ENCODE measurements around the gene ZNF32. TPM values are rescaled to one million over a fixed set of nuclear protein-coding genes. Genes with fewer than 3 reads are reported as not detected.

The ZNF32 gene
- total RNA-seq, 1 experiment from 2014 or later, result 14.6 TPM

DNA sequence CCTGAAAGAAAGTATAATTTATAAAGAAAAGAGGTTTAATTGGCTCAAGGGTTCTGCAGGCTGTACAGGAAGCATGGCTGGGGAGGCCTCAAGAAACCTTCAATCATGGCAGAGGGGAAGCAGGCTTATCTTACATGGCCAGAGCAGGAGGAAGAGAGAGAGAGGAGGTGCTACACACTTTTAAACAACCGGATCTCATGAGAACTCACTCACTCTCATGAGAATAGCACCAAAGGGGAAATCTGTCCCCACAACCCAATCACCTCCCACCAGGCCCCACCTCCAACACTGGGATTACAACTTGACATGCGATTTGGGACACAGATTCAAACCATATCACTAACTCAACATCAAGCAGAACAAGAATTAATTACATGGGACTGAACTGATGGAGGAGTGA, 49.3 kb downstream of the ZNF32 start:
- no peaks in the 10 kb centered on the region for H3K4me1 ChIP-seq (ENCODE audit: insufficient read depth, low read length)
- peaks cover 0 to 10% (median 2%) of the 10 kb centered on the region in 3 experiments; a peak in 1 of 7 replicates for H3K36me3 Mint-ChIP-seq (ENCODE audit: insufficient read depth in 1 of 3, low read depth in 3 of 3)
- no peaks in the 10 kb centered on the region for H3K79me1 ChIP-seq (ENCODE audit: insufficient read depth, low read depth, low read length, poor library complexity, severe bottlenecking)
- H2BK20ac ChIP-seq (ENCODE audit: low read depth, low read length, poor library complexity, severe bottlenecking), result no peak overlapping the region
- H3K4ac ChIP-seq (ENCODE audit: low read depth, low read length), result no peak overlapping the region
- no peaks in the 10 kb centered on the region for H3K9me3 ChIP-seq (ENCODE audit: control insufficient read depth, low read depth, low read length)
- no peak overlapping the region for H4K91ac ChIP-seq (ENCODE audit: insufficient read length, low read depth, low read length)
- no peaks in the 10 kb centered on the region for H3K79me2 ChIP-seq (ENCODE audit: insufficient read depth, low read length)
- H3K18ac ChIP-seq (ENCODE audit: insufficient read length, low read depth, low read length), result no peak overlapping the region
- no CpG with 5 or more reads among the region's 2 CpGs for WGBS (ENCODE audit: extremely low coverage, insufficient read length, low lambda C conversion rate)
- H2BK15ac ChIP-seq (ENCODE audit: low read depth, low read length), result no peak overlapping the region
- no peak overlapping the region for H3K4me2 ChIP-seq (ENCODE audit: insufficient read depth, insufficient read length, low read length)
- no peak overlapping the region for H3K23ac ChIP-seq (ENCODE audit: insufficient read length, low read depth, low read length)
- no peak overlapping the region for H3T11ph ChIP-seq (ENCODE audit: low read length)
- DNase-seq, result no peak
- no peaks in the 10 kb centered on the region for H3K23me2 ChIP-seq (ENCODE audit: insufficient read length, low read depth, low read length, poor library complexity, severe bottlenecking)
- TF ChIP-seq, protein P1, sequence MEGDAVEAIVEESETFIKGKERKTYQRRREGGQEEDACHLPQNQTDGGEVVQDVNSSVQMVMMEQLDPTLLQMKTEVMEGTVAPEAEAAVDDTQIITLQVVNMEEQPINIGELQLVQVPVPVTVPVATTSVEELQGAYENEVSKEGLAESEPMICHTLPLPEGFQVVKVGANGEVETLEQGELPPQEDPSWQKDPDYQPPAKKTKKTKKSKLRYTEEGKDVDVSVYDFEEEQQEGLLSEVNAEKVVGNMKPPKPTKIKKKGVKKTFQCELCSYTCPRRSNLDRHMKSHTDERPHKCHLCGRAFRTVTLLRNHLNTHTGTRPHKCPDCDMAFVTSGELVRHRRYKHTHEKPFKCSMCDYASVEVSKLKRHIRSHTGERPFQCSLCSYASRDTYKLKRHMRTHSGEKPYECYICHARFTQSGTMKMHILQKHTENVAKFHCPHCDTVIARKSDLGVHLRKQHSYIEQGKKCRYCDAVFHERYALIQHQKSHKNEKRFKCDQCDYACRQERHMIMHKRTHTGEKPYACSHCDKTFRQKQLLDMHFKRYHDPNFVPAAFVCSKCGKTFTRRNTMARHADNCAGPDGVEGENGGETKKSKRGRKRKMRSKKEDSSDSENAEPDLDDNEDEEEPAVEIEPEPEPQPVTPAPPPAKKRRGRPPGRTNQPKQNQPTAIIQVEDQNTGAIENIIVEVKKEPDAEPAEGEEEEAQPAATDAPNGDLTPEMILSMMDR (conservative IDR thresholded peaks at IDR 0.05), result no peak
- H3K27ac Mint-ChIP-seq, result no peak overlapping the region
- no peak overlapping the region for H2AFZ ChIP-seq (ENCODE audit: low read length)
- no peaks in the 10 kb centered on the region for H3K27me3 ChIP-seq (ENCODE audit: insufficient read depth, low read length)
- no peak overlapping the region for H2BK120ac ChIP-seq (ENCODE audit: low read depth, low read length, poor library complexity, severe bottlenecking)
- H4K8ac ChIP-seq (replicated peaks; ENCODE audit: insufficient read length, low read depth, low read length), result no peak overlapping the region
- no peak overlapping the region for H3K9ac ChIP-seq (ENCODE audit: extremely low read depth, insufficient read length, low read length)
- no peak overlapping the region for H3K27ac ChIP-seq (ENCODE audit: insufficient read length, low read depth, low read length)
- no peak overlapping the region for H2AK5ac ChIP-seq (ENCODE audit: insufficient read length, low read length)
- H2BK5ac ChIP-seq (ENCODE audit: insufficient read length, low read length), result no peak overlapping the region
- H3K56ac ChIP-seq (ENCODE audit: insufficient read length, low read depth, low read length), result no peak overlapping the region
- H3K9me3 Mint-ChIP-seq, result peaks cover 44 to 58% of the 10 kb centered on the region in 2 experiments
- no peak overlapping the region for H2BK12ac ChIP-seq (ENCODE audit: insufficient read length, low read depth, low read length)
- H3K27me3 Mint-ChIP-seq (ENCODE audit: low read depth), result peaks cover 22% of the 10 kb centered on the region
- H4K20me1 ChIP-seq (ENCODE audit: control insufficient read depth, insufficient read depth, insufficient read length), result no peaks in the 10 kb centered on the region
- no peak overlapping the region for H4K5ac ChIP-seq (ENCODE audit: insufficient read length, low read depth, low read length)
- H3K4me1 Mint-ChIP-seq, result no peaks in the 10 kb centered on the region
- no peak overlapping the region for H3K4me3 Mint-ChIP-seq
- no peak overlapping the region for H3K14ac ChIP-seq (ENCODE audit: insufficient read depth, low read length)

Measured in H9 (cell line).